ENCODE data around the gene C1orf159.

C1orf159 gene

DNA sequence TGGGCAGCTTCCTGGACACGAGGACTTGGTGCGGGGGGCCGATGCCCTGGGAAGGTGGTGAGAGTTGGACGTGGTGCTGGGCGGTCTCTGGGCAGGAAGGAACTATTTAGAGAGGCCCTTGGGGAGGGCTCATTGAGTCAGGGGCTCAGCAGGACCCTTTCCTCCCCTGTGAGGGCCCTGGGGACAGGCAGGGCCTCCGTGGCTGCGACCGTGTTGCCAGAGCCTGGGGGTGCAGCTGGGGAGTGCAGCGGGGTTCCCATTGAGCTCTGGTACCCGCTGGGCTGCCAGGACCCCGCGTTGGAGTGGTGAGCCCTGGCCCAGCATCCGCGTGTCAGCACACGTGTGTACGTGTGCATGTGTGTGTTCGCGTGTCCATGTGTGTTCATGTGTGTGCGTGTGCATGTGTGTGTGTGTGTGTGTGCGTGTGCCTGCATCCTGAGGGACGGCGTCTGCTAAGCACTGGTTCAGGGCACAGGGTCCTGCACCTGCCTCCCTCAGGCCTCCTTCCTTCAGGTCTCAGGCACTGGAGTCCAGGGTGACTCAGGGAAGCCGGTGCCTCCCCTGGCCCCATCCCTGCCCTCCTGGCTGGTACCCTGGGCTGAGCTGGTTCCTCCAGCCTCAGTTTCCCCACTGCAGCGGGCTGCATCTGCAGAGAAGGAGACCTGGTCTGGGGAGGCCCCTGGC, 52.5 kb downstream of the C1orf159 start:
- no peaks in the 10 kb centered on the region for H3K36me3 ChIP-seq (ENCODE audit: control insufficient read depth, insufficient read depth, low read length)
- no peaks in the 10 kb centered on the region for H3K27me3 ChIP-seq (replicated peaks; ENCODE audit: control insufficient read depth, insufficient read depth, low read length)
- peak overlapping the region; percentile 62 for H3K4me3 ChIP-seq (replicated peaks; ENCODE audit: low read depth, low read length)
- TF ChIP-seq CTCF (IDR thresholded peaks at IDR 0.05; ENCODE audit: insufficient read depth, low read length, poor library complexity, severe bottlenecking), result no peak
- no peak for DNase-seq (ENCODE audit: extremely low read depth, insufficient read length)

DNA sequence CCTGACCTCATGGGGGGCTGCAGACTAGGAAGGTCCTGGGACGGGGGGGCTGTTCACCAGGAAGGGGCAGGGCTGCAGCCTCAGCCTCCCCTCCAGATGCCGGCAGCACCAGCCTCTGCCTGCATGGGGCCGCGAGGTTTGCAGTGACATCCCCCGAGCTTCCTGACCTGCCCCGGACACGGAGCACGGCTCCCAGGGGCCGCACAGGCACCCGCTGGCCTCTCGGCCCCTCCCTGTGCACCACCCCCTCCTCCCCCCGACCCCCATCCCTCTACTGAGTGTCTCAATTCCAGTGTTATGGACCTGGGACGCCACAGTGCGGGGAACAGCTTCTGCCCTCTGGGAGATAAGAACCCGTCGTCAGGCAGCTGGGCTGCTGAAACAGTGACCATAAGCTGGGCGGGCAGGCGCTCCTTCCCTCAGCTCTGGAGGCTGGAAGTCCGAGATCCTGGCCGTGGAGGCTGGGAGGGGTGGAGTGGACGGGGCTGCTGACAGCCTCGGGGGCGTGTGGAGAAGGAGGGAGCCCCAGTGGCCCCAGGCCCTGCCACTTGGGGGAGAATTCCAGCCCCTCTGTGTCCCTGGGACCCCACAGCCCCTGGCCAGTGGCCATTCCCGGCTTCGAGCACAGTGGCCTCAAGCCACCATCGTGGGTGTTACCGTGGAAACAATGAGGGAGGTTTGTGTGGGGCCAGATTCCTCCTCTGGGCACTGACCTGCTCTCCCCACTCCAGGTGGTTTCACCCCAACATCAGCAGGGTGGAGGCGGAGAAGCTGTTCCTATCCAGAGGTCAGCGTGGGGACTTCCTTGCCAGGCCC, 53.3 kb downstream of the C1orf159 start:
- H3K36me3 ChIP-seq (ENCODE audit: control insufficient read depth, insufficient read depth, low read length), result no peaks in the 10 kb centered on the region
- DNase-seq (ENCODE audit: extremely low read depth, insufficient read length), result no peak
- H3K4me3 ChIP-seq (replicated peaks; ENCODE audit: low read depth, low read length), result peak overlapping the region; percentile 62; the same call in 1 of the 2 replicates
- TF ChIP-seq CTCF (IDR thresholded peaks at IDR 0.05; ENCODE audit: insufficient read depth, low read length, poor library complexity, severe bottlenecking), result no peak
- no peaks in the 10 kb centered on the region for H3K27me3 ChIP-seq (replicated peaks; ENCODE audit: control insufficient read depth, insufficient read depth, low read length)

GRCh38 chr1:1061682-1062345, 54.1 kb downstream of the C1orf159 start:
- peak overlapping the region; percentile 11; the same call in 1 of the 2 replicates for H3K4me3 ChIP-seq (replicated peaks; ENCODE audit: low read depth, low read length)
- H3K36me3 ChIP-seq (ENCODE audit: control insufficient read depth, insufficient read depth, low read length), result no peaks in the 10 kb centered on the region
- TF ChIP-seq CTCF (IDR thresholded peaks at IDR 0.05; ENCODE audit: insufficient read depth, low read length, poor library complexity, severe bottlenecking), result no peak
- no peaks in the 10 kb centered on the region for H3K27me3 ChIP-seq (replicated peaks; ENCODE audit: control insufficient read depth, insufficient read depth, low read length)
- no peak for DNase-seq (ENCODE audit: extremely low read depth, insufficient read length)

GRCh38 chr1:1060281-1061000, 55.4 kb downstream of the C1orf159 start:
- H3K4me3 ChIP-seq (replicated peaks; ENCODE audit: low read depth, low read length), result no peak overlapping the region; the same call in 1 of the 2 replicates
- no peaks in the 10 kb centered on the region for H3K36me3 ChIP-seq (ENCODE audit: control insufficient read depth, insufficient read depth, low read length)
- DNase-seq (ENCODE audit: extremely low read depth, insufficient read length), result no peak
- no peaks in the 10 kb centered on the region for H3K27me3 ChIP-seq (replicated peaks; ENCODE audit: control insufficient read depth, insufficient read depth, low read length)
- no peak for TF ChIP-seq CTCF (IDR thresholded peaks at IDR 0.05; ENCODE audit: insufficient read depth, low read length, poor library complexity, severe bottlenecking)

GRCh38 chr1:1059494-1060280, 56.2 kb downstream of the C1orf159 start:
- Histone ChIP-seq H3K36me3 (ENCODE audit: control insufficient read depth, insufficient read depth, low read length) (no peaks in the 10 kb centered on the region), H3K4me3 (replicated peaks; ENCODE audit: low read depth, low read length) (peak overlapping the region; percentile 62), H3K27me3 (replicated peaks; ENCODE audit: control insufficient read depth, insufficient read depth, low read length) (no peaks in the 10 kb centered on the region)
- peak; percentile 87 for DNase-seq (ENCODE audit: extremely low read depth, insufficient read length)
- no peak for TF ChIP-seq CTCF (IDR thresholded peaks at IDR 0.05; ENCODE audit: insufficient read depth, low read length, poor library complexity, severe bottlenecking)
